ENCODE data around the gene VWA5A.
"Not testable (repeated sequence)": the region's sequence is repeated elsewhere in the genome, so short reads cannot be mapped to it uniquely, and the experiment has no call there.

The VWA5A gene

GRCh38 chr11:124110201-124110600, 5.0 kb upstream of the VWA5A start:
- DNase-seq = no peak
- TF ChIP-seq POLR2A (IDR thresholded peaks at IDR 0.05; ENCODE audit: low read length) (no peak), GATA1 (IDR thresholded peaks at IDR 0.05; ENCODE audit: low read depth, low read length) (no peak)

- TF ChIP-seq POLR2A (IDR thresholded peaks at IDR 0.05; ENCODE audit: low read length) (peak; percentile 65), GATA1 (IDR thresholded peaks at IDR 0.05; ENCODE audit: low read depth, low read length) (no peak)
- peak; percentile 53 to 54 for DNase-seq
Measured at GRCh38 chr11:124113890-124114289, 1.4 kb upstream of the VWA5A start.

GRCh38 chr11:124115782-124116616, 749 bp downstream of the VWA5A start:
- TF ChIP-seq GATA1 (IDR thresholded peaks at IDR 0.05; ENCODE audit: low read depth, low read length) (no peak), POLR2A (IDR thresholded peaks at IDR 0.05; ENCODE audit: low read length) (no peak)
- DNase-seq = peak; percentile 42 to 66

GRCh38 chr11:124119103-124119502, 3.9 kb downstream of the VWA5A start:
- no peak for DNase-seq
- TF ChIP-seq POLR2A (IDR thresholded peaks at IDR 0.05; ENCODE audit: low read length) (no peak), GATA1 (IDR thresholded peaks at IDR 0.05; ENCODE audit: low read depth, low read length) (no peak)

GRCh38 chr11:124120891-124121290, 5.6 kb downstream of the VWA5A start:
- no peak for TF ChIP-seq POLR2A (IDR thresholded peaks at IDR 0.05; ENCODE audit: low read length)
- TF ChIP-seq GATA1 (IDR thresholded peaks at IDR 0.05; ENCODE audit: low read depth, low read length) = no peak
- no peak for DNase-seq

- TF ChIP-seq POLR2A (IDR thresholded peaks at IDR 0.05; ENCODE audit: low read length) = peak; percentile 36
- TF ChIP-seq GATA1 (IDR thresholded peaks at IDR 0.05; ENCODE audit: low read depth, low read length) = no peak
- peak in 1 of 2 experiments; percentile 28 for DNase-seq
Measured at GRCh38 chr11:124122123-124122522, 6.9 kb downstream of the VWA5A start.

- peak; percentile 28 to 33 for DNase-seq
- no peak for TF ChIP-seq GATA1 (IDR thresholded peaks at IDR 0.05; ENCODE audit: low read depth, low read length)
- TF ChIP-seq POLR2A (IDR thresholded peaks at IDR 0.05; ENCODE audit: low read length) = no peak
Measured at GRCh38 chr11:124123622-124124021, 8.4 kb downstream of the VWA5A start.

GRCh38 chr11:124127134-124127533, 11.9 kb downstream of the VWA5A start:
- DNase-seq = not testable (repeated sequence)

GRCh38 chr11:124143034-124143433, 27.8 kb downstream of the VWA5A start:
- no peak for TF ChIP-seq GATA1 (IDR thresholded peaks at IDR 0.05; ENCODE audit: low read depth, low read length)
- TF ChIP-seq POLR2A (IDR thresholded peaks at IDR 0.05; ENCODE audit: low read length) = no peak
- no peak for DNase-seq

- DNase-seq = no peak
- TF ChIP-seq POLR2A (IDR thresholded peaks at IDR 0.05; ENCODE audit: low read length) (no peak), GATA1 (IDR thresholded peaks at IDR 0.05; ENCODE audit: low read depth, low read length) (no peak)
Measured at GRCh38 chr11:124147951-124148350, 32.7 kb downstream of the VWA5A start.

GRCh38 chr11:124150684-124151083, 35.4 kb downstream of the VWA5A start:
- no peak for TF ChIP-seq GATA1 (IDR thresholded peaks at IDR 0.05; ENCODE audit: low read depth, low read length)
- no peak for TF ChIP-seq POLR2A (IDR thresholded peaks at IDR 0.05; ENCODE audit: low read length)
- peak; percentile 17 to 20 for DNase-seq

- DNase-seq = no peak
- no peak for TF ChIP-seq POLR2A (IDR thresholded peaks at IDR 0.05; ENCODE audit: low read length)
- TF ChIP-seq GATA1 (IDR thresholded peaks at IDR 0.05; ENCODE audit: low read depth, low read length) = no peak
Measured at GRCh38 chr11:124152770-124153407, 37.6 kb downstream of the VWA5A start.

GRCh38 chr11:124153821-124154220, 38.6 kb downstream of the VWA5A start:
- TF ChIP-seq POLR2A (IDR thresholded peaks at IDR 0.05; ENCODE audit: low read length) (no peak), GATA1 (IDR thresholded peaks at IDR 0.05; ENCODE audit: low read depth, low read length) (no peak)

GRCh38 chr11:124159481-124159880, 44.2 kb downstream of the VWA5A start:
- DNase-seq = no peak
- TF ChIP-seq POLR2A (IDR thresholded peaks at IDR 0.05; ENCODE audit: low read length) (no peak), GATA1 (IDR thresholded peaks at IDR 0.05; ENCODE audit: low read depth, low read length) (no peak)

More at GRCh38 chr11:124153821-124154220, 38.6 kb downstream of the VWA5A start:
- DNase-seq = no peak

- TF ChIP-seq GATA1 (IDR thresholded peaks at IDR 0.05; ENCODE audit: low read depth, low read length) (no peak), POLR2A (IDR thresholded peaks at IDR 0.05; ENCODE audit: low read length) (no peak)
- DNase-seq = no peak
Measured at GRCh38 chr11:124160986-124161385, 45.7 kb downstream of the VWA5A start.
